H1 (cell line): Measurements from ENCODE around the gene SF3B1. TPM values are rescaled to one million over a fixed set of nuclear protein-coding genes. Genes with fewer than 3 reads are reported as not detected.
A peak's percentile ranks its signal among the peaks of the same experiment; 100 is the strongest.
"Not testable (repeated sequence)": the region's sequence is repeated elsewhere in the genome, so short reads cannot be mapped to it uniquely, and the experiment has no call there.

Source experiments
- CTCF ChIA-PET: fragments of 300-600 bp; sonication (Branson Sonifier 250); formaldehyde crosslinking; loops from one replicate; lab custom pipeline; 2021; ENCODE audit not compliant: partially characterized antibody; lab: Charles Lee
- POLR2A ChIA-PET: fragments of 300-600 bp; sonication (Branson Sonifier 250); formaldehyde crosslinking; loops from one replicate; lab custom pipeline; 2021; ENCODE audit warnings: inconsistent platforms; ENCODE audit not compliant: partially characterized antibody; lab: Charles Lee
- DNase-seq, 2 experiments: peaks; one replicate each; pipeline versions ENCODE4 v3.0.0 to v3.0.0-alpha.2; 2010 to 2022; ENCODE audit warnings: low spot score in 2 of 2, low read depth in 1 of 2, mixed read lengths in 1 of 2
- FAIRE-seq: peaks from 2 replicates; lab custom pipeline; 2011; peaks lifted over from hg19 to GRCh38; lab: Jason Lieb, UNC
- H2AFZ ChIP-seq: 2 replicates; pipeline ENCODE4 v1.8.1; 2012; ENCODE audit warnings: low read length, inconsistent platforms
- H2AK5ac ChIP-seq: 2 replicates; pipeline ENCODE4 v1.6.1; 2013; ENCODE audit warnings: low read depth, low read length
- H2BK120ac ChIP-seq: replicated peaks from 2 replicates; pipeline ENCODE3; 2013; ENCODE audit warnings: low read depth, low read length, inconsistent platforms
- H2BK12ac ChIP-seq: 2 replicates; pipeline ENCODE4 v1.6.1; 2013; ENCODE audit warnings: low read depth, low read length
- H2BK15ac ChIP-seq: 2 replicates; pipeline ENCODE4 v1.6.1; 2013; ENCODE audit warnings: low read length
- H2BK20ac ChIP-seq: 2 replicates; pipeline ENCODE4 v1.6.1; 2013; ENCODE audit warnings: low read length
- H2BK5ac ChIP-seq: 2 replicates; pipeline ENCODE4 v1.6.1; 2013; ENCODE audit warnings: low read depth, low read length
- H3K14ac ChIP-seq: 2 replicates; pipeline ENCODE4 v1.6.1; 2013; ENCODE audit warnings: inconsistent platforms; ENCODE audit not compliant: insufficient read length
- H3K18ac ChIP-seq: 2 replicates; pipeline ENCODE4 v1.6.1; 2013; ENCODE audit warnings: low read length; ENCODE audit errors: extremely low read depth
- H3K23ac ChIP-seq: 2 replicates; pipeline ENCODE4 v1.6.1; 2013; ENCODE audit warnings: inconsistent platforms; ENCODE audit not compliant: insufficient read length
- H3K23me2 ChIP-seq: 2 replicates; pipeline ENCODE4 v1.6.1; 2013; ENCODE audit warnings: low read depth, low read length
- H3K27ac ChIP-seq: 2 replicates; pipeline ENCODE4 v1.6.1; 2011; ENCODE audit warnings: low read depth, low read length, inconsistent platforms
- H3K27me3 ChIP-seq, 4 experiments: replicated peaks in 1 of 4; 1 replicate in 1 of 4; 2 replicates in 3 of 4; pipeline versions ENCODE4 v1.6.1 to v1.8.1; 2011 to 2013; ENCODE audit warnings: low read length in 3 of 4, mild to moderate bottlenecking in 3 of 4, inconsistent platforms in 2 of 4, mixed read lengths in 2 of 4, moderate library complexity in 1 of 4; ENCODE audit not compliant: control insufficient read depth in 3 of 4, insufficient read depth in 3 of 4; ENCODE audit errors: extremely low read depth in 1 of 4
- H3K36me3 ChIP-seq, 4 experiments: 2 replicates each; pipeline versions ENCODE4 v1.6.1 to v1.8.1; 2011 to 2013; ENCODE audit warnings: mild to moderate bottlenecking in 4 of 4, low read length in 3 of 4, moderate library complexity in 2 of 4, control low read depth in 1 of 4, inconsistent platforms in 1 of 4; ENCODE audit not compliant: insufficient read depth in 4 of 4, control insufficient read depth in 2 of 4
- H3K4ac ChIP-seq: replicated peaks from 2 replicates; pipeline ENCODE3; 2013; ENCODE audit warnings: low read length, low read depth, mixed read lengths, inconsistent platforms; ENCODE audit not compliant: insufficient read length
- H3K4me1 ChIP-seq, 4 experiments: replicated peaks in 1 of 4; 1 replicate in 1 of 4; 2 replicates in 3 of 4; pipeline versions ENCODE4 v1.6.1 to v1.8.1; 2011 to 2013; ENCODE audit warnings: low read length in 3 of 4, inconsistent platforms in 2 of 4, mixed read lengths in 1 of 4; ENCODE audit not compliant: insufficient read depth in 4 of 4, control insufficient read depth in 3 of 4
- H3K4me2 ChIP-seq, 2 experiments: 2 replicates each; pipeline versions ENCODE4 v1.6.1 to v1.8.1; 2011 to 2013; ENCODE audit warnings: low read depth in 2 of 2, low read length in 2 of 2, control low read depth in 1 of 2, inconsistent platforms in 1 of 2, mild to moderate bottlenecking in 1 of 2; ENCODE audit not compliant: insufficient read depth in 1 of 2
- H3K4me3 ChIP-seq, 4 experiments: fragments of 200-600, 300-600 bp in 1 of 4; sonication (generic), shearing (Covaris generic), sonication (Bioruptor Twin) in 1 of 4; 2 replicates each; pipeline versions ENCODE4 v1.5.1 to v1.8.1; 2011 to 2016; ENCODE audit warnings: low read length in 4 of 4, low read depth in 3 of 4, control low read depth in 2 of 4, inconsistent platforms in 2 of 4, mild to moderate bottlenecking in 2 of 4, mixed read lengths in 1 of 4, moderate library complexity in 1 of 4; ENCODE audit not compliant: insufficient read depth in 2 of 4; ENCODE audit errors: extremely low read depth in 1 of 4
- H3K56ac ChIP-seq: replicated peaks from 2 replicates; pipeline ENCODE3; 2013; ENCODE audit warnings: low read depth, mild to moderate bottlenecking, mixed read lengths, low read length, inconsistent platforms; ENCODE audit not compliant: insufficient read length
- H3K79me1 ChIP-seq: 2 replicates; pipeline ENCODE4 v1.6.1; 2013; ENCODE audit warnings: low read depth, low read length, control low read depth
- H3K79me2 ChIP-seq, 2 experiments: 2 replicates each; pipeline versions ENCODE4 v1.6.1 to v1.8.1; 2012 to 2013; ENCODE audit warnings: low read length in 2 of 2, mild to moderate bottlenecking in 2 of 2, inconsistent platforms in 1 of 2; ENCODE audit not compliant: insufficient read depth in 2 of 2, control insufficient read depth in 1 of 2
- H3K9ac ChIP-seq, 4 experiments: replicated peaks in 1 of 4; 1 replicate in 1 of 4; 2 replicates in 3 of 4; pipeline versions ENCODE4 v1.6.1 to v1.8.1; 2011 to 2013; ENCODE audit warnings: low read depth in 3 of 4, low read length in 3 of 4, control low read depth in 2 of 4, mild to moderate bottlenecking in 2 of 4, moderate library complexity in 2 of 4, inconsistent platforms in 1 of 4; ENCODE audit errors: extremely low read depth in 1 of 4
- H3K9me3 ChIP-seq, 2 experiments: 2 replicates each; pipeline versions ENCODE4 v1.6.1 to v1.8.1; 2012 to 2013; ENCODE audit warnings: mild to moderate bottlenecking in 2 of 2, moderate library complexity in 2 of 2, control low read depth in 1 of 2, inconsistent platforms in 1 of 2, low read depth in 1 of 2, low read length in 1 of 2, mixed read lengths in 1 of 2; ENCODE audit not compliant: insufficient read depth in 2 of 2
- H4K20me1 ChIP-seq, 2 experiments: replicated peaks in 1 of 2; 2 replicates each; pipeline versions ENCODE3 to v1.8.1; 2011 to 2013; ENCODE audit warnings: inconsistent platforms in 2 of 2, low read length in 2 of 2, mild to moderate bottlenecking in 1 of 2; ENCODE audit not compliant: insufficient read depth in 2 of 2, control insufficient read depth in 1 of 2
- H4K5ac ChIP-seq: 2 replicates; pipeline ENCODE4 v1.6.1; 2013; ENCODE audit warnings: low read length, low read depth, mixed read lengths, inconsistent platforms; ENCODE audit not compliant: insufficient read length
- H4K8ac ChIP-seq: 2 replicates; pipeline ENCODE4 v1.8.0; 2013; ENCODE audit warnings: mild to moderate bottlenecking, moderate library complexity, low read length, inconsistent platforms; ENCODE audit not compliant: insufficient read depth; ENCODE audit errors: extremely low read depth
- H4K91ac ChIP-seq: replicated peaks from 2 replicates; pipeline ENCODE3; 2013; ENCODE audit warnings: low read length, mixed read lengths, inconsistent platforms; ENCODE audit not compliant: insufficient read length
- SIX5 ChIP-seq: IDR thresholded peaks from 2 replicates; pipeline ENCODE4 v1.6.1; 2011; ENCODE audit warnings: mild to moderate bottlenecking, low read depth, low read length
- TEAD4 ChIP-seq: IDR thresholded peaks from 2 replicates; pipeline ENCODE4 v1.6.1; 2012; ENCODE audit warnings: low read depth, low read length, inconsistent platforms, mixed read lengths
- WGBS, 2 experiments: shearing (Covaris generic) in 1 of 2; methylation state at CpG; one replicate each; pipeline versions ENCODE4 v1.1.6 to v1.1.7; 2013 to 2015; ENCODE audit warnings: low lambda C conversion rate in 2 of 2, mixed read lengths in 2 of 2, inconsistent platforms in 1 of 2, low coverage in 1 of 2, missing lambda C conversion rate in 1 of 2; ENCODE audit not compliant: insufficient replicate concordance in 2 of 2, insufficient coverage in 1 of 2, insufficient read length in 1 of 2; ENCODE audit errors: extremely low coverage in 1 of 2, missing lambda C conversion rate in 1 of 2; 5-methylcytosine and 5-hydroxymethylcytosine counted together
- polyA plus RNA-seq, 7 experiments: library from polyadenylated mRNA; depleted of rRNA in 3 of 7; stranded (reverse) in 5 of 7; unstranded in 2 of 7; fragments of >200 nt in 5 of 7; fragments of 200-250 nt in 2 of 7; gene quantifications; 1 replicate in 5 of 7; 2 replicates in 1 of 7; 4 replicates in 1 of 7; pipeline versions ENCODE4 v1.2.1 to v1.2.3, GENCODE V29; 2011 to 2013; ENCODE audit warnings: missing spikeins in 2 of 7, mixed read lengths in 2 of 7
- total RNA-seq: library from RNA; stranded (reverse); fragmentation: NEBNext Ultra II Directional; extraction: Animal tissue kit (Norgen Biotek cat#: 25700); gene quantifications from 2 replicates; pipeline ENCODE4 v1.2.1, GENCODE V29; 2021
- TF ChIP-seq, protein P1 (sequence below): IDR thresholded peaks from 2 replicates; pipeline ENCODE4 v1.6.1; 2011; ENCODE audit warnings: low read depth, mild to moderate bottlenecking, low read length; ENCODE audit not compliant: insufficient read depth

The SF3B1 gene
- total and polyA plus RNA-seq, 2 of the 8 experiments (the other 6 are each of a cell fraction or from before 2014, with no cell fraction given) = 320 to 403 TPM

DNA sequence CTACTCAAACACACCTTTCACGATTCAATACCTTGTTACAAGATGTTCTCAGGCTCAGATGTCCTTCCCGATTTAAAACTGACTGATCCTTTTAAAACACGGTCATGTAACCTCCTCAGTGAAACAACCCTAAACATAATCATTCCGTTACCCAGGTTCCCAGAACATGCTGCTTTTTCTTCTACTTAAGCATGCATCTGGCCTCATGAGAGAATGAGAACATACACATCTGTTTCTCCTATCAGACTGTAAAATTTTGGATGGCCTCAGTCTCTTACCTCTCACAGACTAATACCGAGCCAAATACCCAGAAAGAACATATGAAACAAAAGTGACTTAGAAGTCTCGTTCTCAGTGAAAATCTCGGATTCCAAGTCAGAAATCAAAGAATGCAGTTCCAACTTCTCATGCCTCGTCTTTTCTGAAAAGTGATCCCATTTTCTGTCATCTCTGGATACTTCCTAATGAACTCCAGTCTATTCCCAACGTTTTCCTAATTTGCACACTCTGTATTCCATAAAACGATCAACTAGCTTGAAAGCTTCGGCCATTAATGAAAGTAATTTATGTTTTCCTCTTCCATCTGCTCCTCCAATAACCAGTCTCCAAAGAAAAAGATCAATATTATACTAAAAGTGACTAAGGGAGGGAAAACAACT is 919 bp downstream of the SF3B1 start (continued):
- TF ChIP-seq SIX5 (no peak), TEAD4 (no peak)
- TF ChIP-seq, protein P1, sequence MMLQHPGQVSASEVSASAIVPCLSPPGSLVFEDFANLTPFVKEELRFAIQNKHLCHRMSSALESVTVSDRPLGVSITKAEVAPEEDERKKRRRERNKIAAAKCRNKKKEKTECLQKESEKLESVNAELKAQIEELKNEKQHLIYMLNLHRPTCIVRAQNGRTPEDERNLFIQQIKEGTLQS = no peak

DNA sequence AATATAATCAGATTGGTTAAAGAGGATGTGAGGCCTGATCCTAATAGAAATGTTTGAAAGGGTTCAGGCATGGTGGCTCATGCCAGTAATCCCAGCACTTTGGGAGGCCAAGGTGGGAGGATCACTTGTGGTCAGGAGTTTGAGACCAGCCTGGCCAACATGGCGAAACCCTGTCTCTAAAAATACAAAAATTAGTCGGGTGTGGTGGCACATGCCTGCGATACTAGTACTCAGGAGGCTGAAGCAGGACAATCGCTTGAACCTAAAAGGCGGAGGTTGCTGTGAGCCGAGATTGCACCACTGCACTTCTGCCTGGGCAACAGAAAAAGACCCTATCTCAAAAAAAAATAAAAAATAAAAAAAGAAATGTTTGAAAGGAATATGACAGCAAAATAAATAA is 2.3 kb downstream of the SF3B1 start:
- H2BK20ac ChIP-seq, H3K23me2 ChIP-seq, H4K8ac ChIP-seq, H3K4me1 ChIP-seq, H3K9ac ChIP-seq, H2BK12ac ChIP-seq, H3K36me3 ChIP-seq, H2BK120ac ChIP-seq, H3K18ac ChIP-seq, H4K5ac ChIP-seq, FAIRE-seq, H3K79me1 ChIP-seq, CTCF ChIA-PET, H2AFZ ChIP-seq, H2AK5ac ChIP-seq, H4K91ac ChIP-seq, H3K27ac ChIP-seq, H3K23ac ChIP-seq, H3K56ac ChIP-seq, H3K14ac ChIP-seq, DNase-seq, H3K27me3 ChIP-seq, H2BK15ac ChIP-seq, H2BK5ac ChIP-seq, H3K4ac ChIP-seq, H3K9me3 ChIP-seq: not testable (repeated sequence)
- POLR2A ChIA-PET = interaction anchor here (0.6 to 2.4 kb wide), 11 partner anchors 8 to 66 kb away, joined by 3 to 8 read pairs (median 4); partner anchors contain the start of gene COQ10B
- 88% methylated on average over 6 of the region's 6 CpGs; no CpG with 5 or more reads in 1 of the 2 experiments for WGBS, 2 experiments
- peak overlapping the region; percentile 61 to 91; a peak in 3 of 4 replicates for H3K4me2 ChIP-seq
- peaks cover 13 to 25% of the 10 kb centered on the region in 2 experiments for H4K20me1 ChIP-seq
- peak overlapping the region in 2 of 4 experiments; percentile 83 to 99; a peak in 1 of 8 replicates for H3K4me3 ChIP-seq
- H3K79me2 ChIP-seq = peaks cover 71 to 84% of the 10 kb centered on the region in 2 experiments
